IMR-90 (cell line): Measurements from ENCODE around the gene CBLIF. TPM values are rescaled to one million over a fixed set of nuclear protein-coding genes. Genes with fewer than 3 reads are reported as not detected.

Source experiments
- ATAC-seq: fragments of 200-7000 bp; cut with Tn5 transposase; 2 replicates; pipeline ENCODE4 v1.9.1; 2020; ENCODE audit warnings: low read depth, mild to moderate bottlenecking, moderate library complexity
- BruUV-seq: library from RNA; stranded (reverse); fragments of 400-500 nt; replicated peaks from 2 replicates; lab custom pipeline; 2021; lab: Mats Ljungman, UMichigan
- CTCF ChIA-PET: fragments of 300-600 bp; formaldehyde crosslinking; extraction: SDS; loops from one replicate; lab custom pipeline; 2021; ENCODE audit warnings: antibody characterized with exemption; lab: Yijun Ruan, JAX
- POLR2A ChIA-PET: fragments of 300-600 bp; sonication (Branson Sonifier 250); formaldehyde crosslinking; loops from one replicate; lab custom pipeline; 2022; ENCODE audit warnings: antibody characterized with exemption; ENCODE audit not compliant: unreplicated experiment; lab: Charles Lee
- DNase-seq: peaks from one replicate; pipeline ENCODE4 v3.0.0; 2013
- H2AFZ ChIP-seq: replicated peaks from 2 replicates; pipeline ENCODE3; 2013; ENCODE audit warnings: low read length, mild to moderate bottlenecking; ENCODE audit not compliant: poor library complexity
- H2AK5ac ChIP-seq: 2 replicates; pipeline ENCODE4 v1.6.1; 2013; ENCODE audit warnings: low read depth, low read length, inconsistent platforms
- H2AK9ac ChIP-seq: replicated peaks from 2 replicates; pipeline ENCODE3; 2013; ENCODE audit warnings: mild to moderate bottlenecking, low read depth, low read length, moderate library complexity; ENCODE audit not compliant: poor library complexity
- H2BK120ac ChIP-seq: 2 replicates; pipeline ENCODE4 v1.6.1; 2013; ENCODE audit warnings: low read depth, low read length, inconsistent platforms
- H2BK15ac ChIP-seq: 3 replicates; pipeline ENCODE4 v1.6.1; 2013; ENCODE audit warnings: low read depth, low read length, inconsistent platforms
- H2BK20ac ChIP-seq: 2 replicates; pipeline ENCODE4 v1.6.1; 2013; ENCODE audit warnings: low read depth, mild to moderate bottlenecking, inconsistent platforms, low read length, moderate library complexity
- H2BK5ac ChIP-seq: 2 replicates; pipeline ENCODE4 v1.6.1; 2013; ENCODE audit warnings: mild to moderate bottlenecking, low read depth, low read length, inconsistent platforms; ENCODE audit not compliant: poor library complexity, severe bottlenecking
- H3K14ac ChIP-seq: replicated peaks from 2 replicates; pipeline ENCODE4 v1.6.1; 2013; ENCODE audit warnings: low read depth, low read length, inconsistent platforms
- H3K18ac ChIP-seq: 2 replicates; pipeline ENCODE4 v1.6.1; 2013; ENCODE audit warnings: low read depth, low read length, control low read depth
- H3K23ac ChIP-seq: 2 replicates; pipeline ENCODE4 v1.6.1; 2013; ENCODE audit warnings: low read depth, low read length, inconsistent platforms
- H3K27ac ChIP-seq: 2 replicates; pipeline ENCODE4 v1.5.1; 2013; ENCODE audit warnings: mild to moderate bottlenecking, control low read depth, low read length; ENCODE audit not compliant: insufficient read depth
- H3K27me3 ChIP-seq: 2 replicates; pipeline ENCODE4 v1.6.1; 2013; ENCODE audit warnings: low read length; ENCODE audit not compliant: control insufficient read depth, insufficient read depth
- H3K36me3 ChIP-seq: 2 replicates; pipeline ENCODE4 v1.6.1; 2013; ENCODE audit warnings: low read length, mixed read lengths; ENCODE audit not compliant: control insufficient read depth, insufficient read depth
- H3K4ac ChIP-seq: 2 replicates; pipeline ENCODE4 v1.6.1; 2013; ENCODE audit warnings: low read depth, low read length, inconsistent platforms
- H3K4me1 ChIP-seq: 2 replicates; pipeline ENCODE4 v1.6.1; 2013; ENCODE audit warnings: low read length, mixed read lengths; ENCODE audit not compliant: control insufficient read depth, insufficient read depth
- H3K4me2 ChIP-seq: 2 replicates; pipeline ENCODE4 v1.6.1; 2013; ENCODE audit warnings: low read depth, mild to moderate bottlenecking, control low read depth, low read length, moderate library complexity
- H3K4me3 ChIP-seq: 2 replicates; pipeline ENCODE4 v1.5.1; 2013; ENCODE audit warnings: low read depth, mild to moderate bottlenecking, control low read depth, low read length, moderate library complexity; ENCODE audit not compliant: insufficient read depth
- H3K56ac ChIP-seq: 2 replicates; pipeline ENCODE4 v1.6.1; 2013; ENCODE audit warnings: low read length, inconsistent platforms; ENCODE audit not compliant: insufficient read depth; ENCODE audit errors: extremely low read depth
- H3K79me1 ChIP-seq, 2 experiments: 2 replicates each; pipeline ENCODE4 v1.6.1; 2013; ENCODE audit warnings: low read length in 2 of 2, inconsistent platforms in 1 of 2, low read depth in 1 of 2
- H3K9ac ChIP-seq: 2 replicates; pipeline ENCODE4 v1.6.1; 2013; ENCODE audit warnings: low read depth, low read length, control low read depth
- H3K9me1 ChIP-seq: 2 replicates; pipeline ENCODE4 v1.6.1; 2013; ENCODE audit warnings: low read length, inconsistent platforms; ENCODE audit not compliant: insufficient read depth
- H3K9me3 ChIP-seq: 2 replicates; pipeline ENCODE4 v1.6.1; 2013; ENCODE audit warnings: low read length; ENCODE audit not compliant: control insufficient read depth, insufficient read depth
- H4K20me1 ChIP-seq: 2 replicates; pipeline ENCODE4 v1.6.1; 2013; ENCODE audit warnings: low read length, inconsistent platforms; ENCODE audit not compliant: insufficient read depth
- H4K5ac ChIP-seq: 2 replicates; pipeline ENCODE4 v1.6.1; 2013; ENCODE audit warnings: mild to moderate bottlenecking, low read depth, low read length, control low read depth
- H4K8ac ChIP-seq, 2 experiments: 2 replicates each; pipeline ENCODE4 v1.6.1; 2013; ENCODE audit warnings: low read depth in 2 of 2, low read length in 2 of 2, control low read depth in 1 of 2, inconsistent platforms in 1 of 2
- H4K91ac ChIP-seq: 2 replicates; pipeline ENCODE4 v1.6.1; 2013; ENCODE audit warnings: low read depth, low read length, inconsistent platforms; ENCODE audit not compliant: insufficient read depth
- MXI1 ChIP-seq: IDR thresholded peaks from 2 replicates; pipeline ENCODE4 v1.6.1; 2012; ENCODE audit warnings: low read depth, mild to moderate bottlenecking, low read length, moderate library complexity, borderline replicate concordance
- USF2 ChIP-seq: fragments of 150-350 bp; IDR thresholded peaks from 2 replicates; pipeline ENCODE4 v1.6.1; 2017; ENCODE audit warnings: mild to moderate bottlenecking, antibody characterized with exemption, low read length, low read depth
- dilution Hi-C: fragments of 300-500 bp; cut with HindIII; formaldehyde crosslinking; loops from one replicate; pipeline ENCODE4 v1.14.3; 2018; ENCODE audit warnings: low sequenced_read_pairs; ENCODE audit not compliant: unreplicated experiment
- in situ Hi-C: fragments of 300-500 bp; cut with MboI; formaldehyde crosslinking; loops from 3 replicates; pipeline ENCODE4 v1.14.3; 2019; ENCODE audit warnings: low sequenced_read_pairs, inconsistent platforms, mixed read lengths
- intact Hi-C: fragments of 100-400 bp; cut with micrococcal nuclease; formaldehyde crosslinking; loops from 2 replicates; pipeline ENCODE4 v1.10.0; 2022
- polyA plus RNA-seq, 3 experiments: library from polyadenylated mRNA; depleted of rRNA; stranded (reverse); fragments of >200 nt; gene quantifications; 2 replicates each; pipeline ENCODE4 v1.2.3, GENCODE V29; 2012; ENCODE audit warnings: low replicate concordance in 1 of 3
- total RNA-seq: library from RNA; depleted of rRNA; stranded (reverse); fragments of >200 nt; gene quantifications from 2 replicates; pipeline ENCODE4 v1.2.3, GENCODE V29; 2012

The CBLIF gene
- total and polyA plus RNA-seq, 2 of the 4 experiments (the other 2 are of a cell fraction) = not detected

GRCh38 chr11:59859673-59860072 is 14.4 kb upstream of the CBLIF start:
- Histone ChIP-seq H3K9ac (no peak overlapping the region), H3K4me3 (no peak overlapping the region), H3K27ac (no peak overlapping the region), H2BK20ac (no peak overlapping the region), H3K36me3 (no peaks in the 10 kb centered on the region), H3K79me1 (no peaks in the 10 kb centered on the region), H2BK15ac (no peak overlapping the region), H2AK9ac (no peak overlapping the region), H3K9me1 (no peaks in the 10 kb centered on the region), H4K20me1 (no peaks in the 10 kb centered on the region), H2AFZ (no peak overlapping the region), H2AK5ac (no peak overlapping the region), H4K5ac (no peak overlapping the region), H3K9me3 (no peaks in the 10 kb centered on the region), H2BK5ac (no peak overlapping the region), H3K4me2 (no peak overlapping the region), H3K4ac (no peak overlapping the region), H3K14ac (no peak overlapping the region), H3K18ac (no peak overlapping the region), H3K4me1 (no peaks in the 10 kb centered on the region), H3K56ac (no peak overlapping the region), H3K27me3 (no peaks in the 10 kb centered on the region), H3K23ac (no peak overlapping the region), H4K8ac (no peak overlapping the region), H2BK120ac (no peak overlapping the region), H4K91ac (no peak overlapping the region)
- ATAC-seq (no peak), DNase-seq (no peak)
- TF ChIP-seq MXI1 (no peak), USF2 (no peak)
- POLR2A ChIA-PET = no interaction called here
- no TSS peak for BruUV-seq
- in situ Hi-C loops = no loop called here
- CTCF ChIA-PET = no interaction called here
- dilution Hi-C loops = no loop called here
- intact Hi-C loops = no loop called here
